Activated effector memory CD4-positive, alpha-beta T cell treated with anti-CD3 and anti-CD28 coated beads, Interleukin-2, amount 50 U/mL, for 16 hours (primary cell): ENCODE results near the gene THAP5.

Experiments used
- DNase-seq: peaks from one replicate; pipeline ENCODE4 v3.0.0-alpha.2; 2020

THAP5 gene

GRCh38 chr7:108528183-108528712, 41.3 kb downstream of the THAP5 start:
- no peak for DNase-seq

DNA sequence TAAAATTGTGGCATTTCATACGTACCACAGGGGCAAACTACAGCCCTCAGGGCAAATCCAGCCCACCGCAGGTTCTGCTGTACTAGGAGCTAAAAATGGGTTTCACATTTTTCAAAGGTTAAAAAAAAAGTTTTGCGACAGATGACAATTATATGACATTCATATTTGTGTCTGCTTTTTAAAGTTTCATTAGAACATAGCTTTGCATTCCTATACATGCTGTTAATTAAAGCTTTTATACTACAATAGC, 42.8 kb downstream of the THAP5 start:
- DNase-seq: no peak

- peak; percentile 100 for DNase-seq
Measured at GRCh38 chr7:108525985-108526767, 43.3 kb downstream of the THAP5 start, which contains the start of gene PNPLA8. Gene PNPLA8, minus strand, starts transcription at chr7:108526135. Its CDS starts 10,644 bp downstream, at chr7:108515491.

DNA sequence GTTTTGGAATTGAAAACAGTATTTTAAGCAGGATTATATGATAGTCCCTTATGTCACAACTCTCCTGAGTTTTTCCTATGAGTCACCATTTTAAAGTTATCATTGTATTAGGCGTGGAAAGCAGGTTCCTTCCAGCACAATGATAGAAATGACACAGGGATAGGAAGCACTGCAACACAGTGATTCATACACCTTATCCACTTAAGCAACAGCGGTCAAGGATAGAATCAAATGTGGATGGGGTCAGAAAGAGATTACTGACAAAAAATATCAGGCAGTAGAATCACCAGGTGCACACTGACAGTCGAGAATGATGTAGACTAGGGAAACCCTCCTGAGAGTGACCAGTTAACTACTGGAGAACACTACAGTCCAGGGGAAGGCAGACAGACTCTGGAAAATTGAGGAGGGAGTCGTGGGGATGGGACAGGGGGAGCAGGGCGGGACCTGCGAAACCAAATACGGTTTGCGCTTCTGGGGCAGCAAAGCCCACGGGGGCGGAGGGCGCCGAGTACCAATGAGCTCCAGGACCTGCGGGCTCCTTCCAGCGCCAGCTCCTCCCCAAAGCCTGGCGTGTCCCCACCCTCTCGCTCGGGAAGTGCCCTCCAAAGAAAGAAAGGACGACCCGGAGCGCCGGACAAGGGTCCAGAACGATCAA, 44.0 kb downstream of the THAP5 start:
- DNase-seq: no peak

DNA sequence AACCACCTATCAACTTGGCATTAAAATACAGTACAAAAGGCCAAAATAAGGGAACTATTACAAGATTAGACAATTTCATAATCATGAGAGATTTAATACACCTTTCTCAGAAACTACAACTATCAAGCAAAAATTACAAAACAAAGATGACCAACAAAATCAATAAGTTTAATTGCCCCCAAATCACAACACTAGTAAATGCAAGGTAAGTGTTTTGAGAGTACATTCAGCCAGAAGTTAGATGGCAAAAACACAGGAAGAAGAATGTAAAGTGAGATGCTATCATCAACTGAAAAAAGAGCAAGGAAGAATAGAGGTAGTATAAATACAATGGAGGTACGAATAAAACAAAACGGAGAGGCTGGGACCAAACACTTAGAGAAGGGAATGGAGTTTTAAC, 46.7 kb downstream of the THAP5 start:
- DNase-seq: no peak

DNA sequence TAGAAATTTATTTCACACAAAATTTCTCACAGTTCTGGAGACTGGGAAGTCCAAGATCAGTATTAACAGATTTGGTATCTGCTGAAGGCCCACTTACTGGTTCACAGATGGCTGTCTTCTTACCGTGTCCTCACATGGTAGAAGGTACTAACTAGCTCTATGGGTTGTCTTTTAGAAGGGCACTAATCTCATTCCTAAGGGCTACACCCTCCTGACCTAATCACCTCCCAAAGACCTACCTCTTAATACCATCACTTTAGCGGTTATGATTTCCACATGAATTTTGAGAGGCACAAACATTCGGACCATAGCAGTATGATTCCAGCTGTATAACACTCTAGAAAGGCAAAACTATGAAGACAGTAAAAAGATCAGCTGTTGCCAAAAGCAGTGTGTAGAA, 51.6 kb downstream of the THAP5 start:
- no peak for DNase-seq

DNA sequence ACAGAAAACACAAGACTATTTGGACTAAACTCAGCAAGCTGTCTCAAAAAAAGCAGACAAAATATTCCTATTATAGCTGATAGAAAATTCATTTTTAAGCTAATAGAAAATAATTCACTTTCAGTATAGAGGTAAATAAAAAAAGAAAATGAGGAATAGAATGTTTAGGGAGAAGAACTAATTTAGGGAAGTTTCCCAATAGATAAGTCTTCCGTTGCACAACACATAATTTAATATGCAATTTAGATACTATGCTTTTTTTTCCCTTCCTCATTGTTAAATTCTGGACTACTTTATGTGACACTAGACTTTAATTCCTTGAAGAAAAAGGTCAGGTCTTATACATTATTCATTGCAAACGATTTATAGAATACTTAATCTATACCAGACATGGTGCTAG, 53.9 kb downstream of the THAP5 start:
- DNase-seq: no peak

- DNase-seq: no peak
Measured at GRCh38 chr7:108515013-108515412, 54.5 kb downstream of the THAP5 start.
